ENCODE data around the gene MIA2.

MIA2 gene

GRCh38 chr14:39434401-39434800 lies 200.7 kb downstream of the MIA2 start:
- no peaks in the 10 kb centered on the region for H3K36me3 ChIP-seq (ENCODE audit: control insufficient read depth, insufficient read depth, low read length)
- WGBS, 2 experiments (ENCODE audit: insufficient coverage in 2 of 2): no CpG with 5 or more reads among the region's 2 CpGs
- no peaks in the 10 kb centered on the region for H3K9me3 ChIP-seq (ENCODE audit: control insufficient read depth, low read length)
- H3K27ac ChIP-seq (ENCODE audit: low read depth, low read length, severe bottlenecking): no peak overlapping the region
- H3K4me3 ChIP-seq (ENCODE audit: extremely low read depth, insufficient read depth, low read length, poor library complexity, severe bottlenecking): no peak overlapping the region
- H3K4me1 ChIP-seq (ENCODE audit: control insufficient read depth, insufficient read depth, low read length, poor library complexity, severe bottlenecking): peaks cover 3% of the 10 kb centered on the region

DNA sequence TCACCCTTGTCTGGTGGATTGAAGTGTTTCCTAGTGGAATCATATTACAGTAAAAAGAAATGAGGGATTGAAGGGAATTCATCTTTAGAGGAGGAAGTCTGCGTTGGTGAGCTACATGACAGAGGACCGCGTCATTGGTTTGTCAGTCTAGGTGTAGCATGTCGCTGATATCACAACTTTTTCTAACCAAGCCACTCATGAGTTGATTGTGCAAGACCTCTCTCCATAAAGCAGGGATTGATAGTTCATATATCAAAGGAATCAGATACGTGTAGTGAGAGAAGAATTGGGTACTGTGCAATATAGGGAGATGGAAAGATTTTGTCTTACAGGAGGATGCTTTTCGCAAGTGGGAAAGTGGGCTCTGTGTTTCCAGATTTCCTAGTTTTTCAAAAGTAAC lies 201.5 kb downstream of the MIA2 start:
- Histone ChIP-seq H3K4me1 (ENCODE audit: control insufficient read depth, insufficient read depth, low read length, poor library complexity, severe bottlenecking) (peaks cover 3% of the 10 kb centered on the region), H3K36me3 (ENCODE audit: control insufficient read depth, insufficient read depth, low read length) (no peaks in the 10 kb centered on the region), H3K27ac (ENCODE audit: low read depth, low read length, severe bottlenecking) (no peak overlapping the region), H3K4me3 (ENCODE audit: extremely low read depth, insufficient read depth, low read length, poor library complexity, severe bottlenecking) (no peak overlapping the region), H3K9me3 (ENCODE audit: control insufficient read depth, low read length) (no peaks in the 10 kb centered on the region)
- WGBS, 2 experiments (ENCODE audit: insufficient coverage in 2 of 2): 84% methylated on average over 5 of the region's 6 CpGs; no CpG with 5 or more reads in 1 of the 2 experiments

All from mesodermal cell (in vitro differentiated cells).